Fibroblast of skin of back (primary cell): ENCODE measurements around the gene AQP5. TPM values are rescaled to one million over a fixed set of nuclear protein-coding genes. Genes with fewer than 3 reads are reported as not detected.

ENCODE experiments used
- DNase-seq: peaks from one replicate; pipeline ENCODE4 v3.0.0-alpha.2; 2013
- polyA plus RNA-seq, 2 experiments: library from polyadenylated mRNA; unstranded; fragments of 120-200 nt; gene quantifications; one replicate each; pipeline ENCODE4 v1.2.1, GENCODE V29; 2013; ENCODE audit not compliant: insufficient read length in 2 of 2

AQP5 gene
- polyA plus RNA-seq (2013, experiment 1 of 2; ENCODE audit: insufficient read length): not detected
- 0.12 TPM for polyA plus RNA-seq (2013, experiment 2 of 2; ENCODE audit: insufficient read length)

GRCh38 chr12:49961111-49961922, at the start of gene AQP5:
Gene AQP5 (plus strand): TSS chr12:49961872. CDS start chr12:49962018, 146 bp downstream.
- no peak for DNase-seq

DNA sequence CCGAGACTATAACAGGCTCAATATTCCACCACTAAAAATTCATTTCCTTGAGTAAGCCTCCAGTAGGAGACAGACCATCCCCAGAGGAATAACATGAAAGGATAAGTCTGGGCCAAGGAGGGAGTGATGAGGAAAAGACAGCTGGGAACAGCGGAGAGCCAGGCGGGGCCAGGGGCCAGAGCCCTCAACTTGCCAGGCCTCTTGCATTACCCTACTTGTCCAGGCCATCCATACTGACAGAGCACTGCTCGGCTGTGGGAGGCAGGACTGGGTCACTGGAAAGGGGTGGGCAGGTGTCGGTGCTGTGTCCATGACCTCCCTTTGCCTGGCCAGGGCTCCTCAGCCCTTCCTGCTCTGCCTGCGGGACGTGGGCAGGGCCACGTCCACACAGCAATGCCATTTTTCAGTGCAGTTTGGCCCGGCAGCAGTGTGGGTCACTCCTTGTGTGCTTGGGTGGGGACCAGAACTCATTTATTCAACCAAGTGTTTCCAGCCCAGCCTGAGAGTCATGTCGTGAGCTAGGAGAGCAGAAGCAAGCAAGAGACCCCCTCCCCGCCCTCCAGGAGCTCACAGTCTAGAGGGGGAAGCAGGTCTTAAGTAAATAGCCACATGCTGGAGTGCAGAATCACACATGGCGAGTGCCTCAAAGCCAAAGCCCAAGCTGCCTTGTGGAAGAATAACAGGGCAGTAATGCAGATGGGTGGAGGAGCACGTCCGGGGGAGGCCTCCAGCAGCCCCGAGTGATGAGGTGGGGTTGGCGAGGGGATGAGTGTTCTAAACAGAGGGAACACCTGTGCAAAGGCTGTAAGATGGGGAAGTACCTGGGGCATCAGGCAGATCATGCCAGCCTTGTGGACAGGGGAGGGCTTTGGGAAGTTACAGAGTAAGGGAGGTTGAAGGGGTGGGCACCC, 49.1 kb upstream of the AQP5 start:
- no peak for DNase-seq

- DNase-seq: no peak
Observed at GRCh38 chr12:49916129-49916919, 45.3 kb upstream of the AQP5 start.

DNA sequence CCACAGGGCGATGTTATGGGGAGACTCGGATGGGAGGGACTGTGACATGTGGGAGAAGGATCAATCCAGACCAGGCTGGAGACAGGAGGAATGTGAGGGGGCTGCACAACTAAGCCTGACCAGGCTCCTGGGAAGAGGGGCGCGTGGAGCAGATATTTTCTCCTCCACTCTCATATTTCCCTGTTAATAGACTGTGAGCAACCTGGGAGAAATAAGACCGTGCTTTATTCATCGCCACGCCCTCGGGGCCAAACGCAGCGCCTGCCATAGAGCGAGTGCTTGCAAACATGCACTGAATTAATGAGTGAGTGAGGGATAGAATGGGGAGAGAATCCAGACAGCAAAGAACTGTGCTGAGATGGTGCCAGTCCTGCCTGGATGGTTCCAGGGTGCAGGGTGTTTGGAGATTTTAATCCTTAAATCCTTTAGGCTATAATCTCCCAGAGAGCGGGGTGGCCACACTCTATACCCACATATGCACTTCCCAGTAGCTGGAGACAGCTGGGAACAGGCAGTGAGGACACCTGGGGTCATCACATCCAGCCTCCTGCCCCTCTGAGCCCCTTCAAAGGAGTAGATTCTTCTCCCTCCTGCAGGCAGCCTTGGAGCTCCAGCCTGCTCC, 44.4 kb upstream of the AQP5 start:
- DNase-seq: no peak

DNA sequence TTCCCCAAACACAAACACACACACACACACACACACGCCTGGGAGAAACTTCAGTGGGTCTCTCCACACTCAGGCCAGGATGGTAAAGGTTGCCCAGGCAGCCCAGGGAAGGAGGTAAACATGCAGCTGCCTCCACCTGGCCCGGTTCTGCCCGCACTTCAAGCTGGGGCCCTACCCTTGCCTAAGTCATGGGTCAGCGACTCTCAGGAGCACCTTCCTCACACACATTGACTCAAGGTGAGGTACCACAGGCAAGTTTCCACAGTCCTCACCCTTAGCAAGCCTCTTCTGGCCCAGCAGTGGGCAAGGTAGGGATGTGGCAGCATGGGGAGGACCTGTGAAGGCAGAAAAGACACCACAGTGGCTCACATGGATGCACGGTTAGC, 43.9 kb upstream of the AQP5 start:
- no peak for DNase-seq

DNA sequence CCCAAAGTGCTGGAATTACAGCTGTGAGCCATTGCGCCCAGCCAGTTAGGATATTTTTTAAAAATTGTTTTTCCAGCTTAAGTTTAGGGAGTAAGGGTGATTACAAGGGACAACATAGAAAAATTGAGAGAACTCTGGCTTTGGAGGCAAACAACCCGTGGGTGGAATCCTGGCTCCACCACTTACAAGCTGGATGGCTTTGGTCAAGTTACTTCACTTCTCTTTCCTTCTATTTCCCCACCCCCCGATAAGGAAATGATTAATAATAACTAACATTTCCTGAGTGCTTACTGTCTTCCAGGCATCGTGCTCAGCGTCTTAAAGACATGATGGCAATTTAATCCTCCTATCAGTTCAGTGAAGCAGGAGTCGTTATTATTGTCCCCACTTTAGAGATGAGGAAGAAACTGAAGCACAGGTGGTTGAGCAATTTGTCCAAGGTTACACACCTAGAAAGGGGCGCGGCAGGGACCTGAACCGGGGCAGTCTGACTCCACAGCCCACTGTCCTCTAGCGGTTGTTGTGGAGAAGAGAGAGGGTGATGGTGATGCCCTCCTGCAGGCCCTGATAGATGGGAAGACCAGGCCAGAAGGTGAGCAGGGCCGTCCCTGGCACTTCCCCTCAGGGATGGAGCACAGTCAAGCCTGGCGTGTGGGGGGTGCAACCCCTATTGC, 41.3 kb upstream of the AQP5 start:
- DNase-seq: no peak

- DNase-seq: no peak
Observed at GRCh38 chr12:49920915-49921286, 40.8 kb upstream of the AQP5 start.

GRCh38 chr12:49921299-49921698, 40.4 kb upstream of the AQP5 start:
- DNase-seq: no peak

GRCh38 chr12:49921936-49922335, 39.7 kb upstream of the AQP5 start:
- DNase-seq: no peak

GRCh38 chr12:49922349-49923034, 39.2 kb upstream of the AQP5 start:
- no peak for DNase-seq

- DNase-seq: no peak
Observed at GRCh38 chr12:49923035-49923644, 38.5 kb upstream of the AQP5 start.

GRCh38 chr12:49923880-49924556, 37.7 kb upstream of the AQP5 start:
- no peak for DNase-seq

DNA sequence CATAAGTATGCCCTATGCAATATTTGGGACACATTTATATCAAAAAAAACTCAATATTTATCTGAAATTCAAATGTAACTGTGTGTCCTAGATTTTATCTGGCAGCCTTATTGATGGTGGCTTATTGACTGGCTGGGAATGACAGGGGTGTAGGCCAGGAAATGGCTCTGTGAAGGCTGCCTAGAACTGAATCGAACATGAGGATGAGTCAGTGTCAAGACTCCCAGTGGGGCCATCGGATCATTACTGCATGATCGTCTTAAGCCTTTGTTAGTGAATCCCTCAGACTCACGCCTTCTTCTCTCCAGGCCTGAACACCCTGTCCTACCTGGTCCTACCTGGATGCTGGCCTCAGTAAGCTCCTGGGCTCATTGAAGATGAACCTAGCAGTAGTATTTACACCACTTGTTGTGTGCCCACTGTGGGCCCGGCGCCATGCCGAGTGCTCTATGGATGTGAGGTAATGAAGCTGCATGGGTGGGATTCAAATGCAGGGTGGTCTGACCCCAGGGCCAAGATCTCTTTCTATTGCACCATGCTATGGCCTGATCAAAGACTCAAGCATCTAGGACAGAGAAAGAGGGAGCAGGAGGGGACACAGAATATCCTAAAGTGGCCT, 36.9 kb upstream of the AQP5 start:
- no peak for DNase-seq

DNA sequence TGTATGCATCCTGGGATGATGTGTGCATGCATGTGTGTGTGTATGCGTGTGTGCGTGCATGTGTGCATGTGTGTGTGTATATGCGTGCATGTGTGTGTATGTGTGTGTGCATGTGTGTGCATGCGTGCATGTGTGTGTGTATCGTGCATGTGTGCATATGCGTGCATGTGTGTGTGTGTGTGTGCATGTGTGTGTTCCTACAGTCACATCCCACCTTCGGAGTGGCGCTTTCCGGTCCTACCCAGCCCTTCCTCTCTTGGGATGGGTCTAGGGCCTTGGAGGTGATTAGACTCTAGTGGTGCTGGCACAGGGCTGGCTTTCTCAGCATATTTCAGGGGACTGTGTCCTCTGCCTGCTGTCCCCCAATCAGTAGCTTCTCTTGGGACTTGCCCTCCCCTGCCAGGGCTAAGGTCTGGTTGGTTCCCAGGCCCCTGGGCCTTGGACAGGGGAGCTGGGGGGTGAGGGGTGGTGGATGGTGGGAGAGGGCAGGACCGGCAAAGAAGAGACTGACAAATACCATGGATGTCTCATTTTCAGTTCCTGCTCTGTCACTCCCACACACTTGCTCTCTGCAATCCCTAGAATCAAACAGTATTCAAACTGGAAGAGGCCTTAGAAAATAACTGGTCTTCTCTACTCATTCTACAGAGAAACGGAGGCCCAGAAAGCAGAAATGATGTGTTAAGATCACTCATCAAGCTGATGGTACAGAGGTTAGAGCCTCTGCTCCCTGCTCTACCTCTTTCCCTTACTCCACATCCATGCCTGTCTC, 36.1 kb upstream of the AQP5 start:
- no peak for DNase-seq

DNA sequence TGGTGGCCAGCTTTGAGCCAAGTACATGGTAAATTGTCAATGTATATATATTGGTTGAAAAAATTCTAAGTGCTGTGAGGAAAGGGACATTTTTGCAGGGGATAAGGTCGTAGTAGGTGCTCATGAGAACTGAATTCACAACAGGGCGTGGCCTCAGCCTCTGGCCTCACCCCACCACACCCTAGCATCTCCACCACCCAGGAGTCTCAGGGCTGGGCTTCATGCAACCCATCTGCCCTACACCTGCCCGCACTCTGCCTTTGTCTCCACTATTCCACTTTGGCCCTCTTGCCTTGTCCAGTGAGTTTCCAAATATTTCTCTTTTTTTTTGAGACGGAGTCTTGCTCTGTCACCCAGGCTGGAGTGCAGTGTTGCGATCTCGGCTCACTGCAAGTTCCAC, 33.2 kb upstream of the AQP5 start:
- no peak for DNase-seq

- DNase-seq: no peak
Observed at GRCh38 chr12:49929581-49929980, 32.1 kb upstream of the AQP5 start.

DNA sequence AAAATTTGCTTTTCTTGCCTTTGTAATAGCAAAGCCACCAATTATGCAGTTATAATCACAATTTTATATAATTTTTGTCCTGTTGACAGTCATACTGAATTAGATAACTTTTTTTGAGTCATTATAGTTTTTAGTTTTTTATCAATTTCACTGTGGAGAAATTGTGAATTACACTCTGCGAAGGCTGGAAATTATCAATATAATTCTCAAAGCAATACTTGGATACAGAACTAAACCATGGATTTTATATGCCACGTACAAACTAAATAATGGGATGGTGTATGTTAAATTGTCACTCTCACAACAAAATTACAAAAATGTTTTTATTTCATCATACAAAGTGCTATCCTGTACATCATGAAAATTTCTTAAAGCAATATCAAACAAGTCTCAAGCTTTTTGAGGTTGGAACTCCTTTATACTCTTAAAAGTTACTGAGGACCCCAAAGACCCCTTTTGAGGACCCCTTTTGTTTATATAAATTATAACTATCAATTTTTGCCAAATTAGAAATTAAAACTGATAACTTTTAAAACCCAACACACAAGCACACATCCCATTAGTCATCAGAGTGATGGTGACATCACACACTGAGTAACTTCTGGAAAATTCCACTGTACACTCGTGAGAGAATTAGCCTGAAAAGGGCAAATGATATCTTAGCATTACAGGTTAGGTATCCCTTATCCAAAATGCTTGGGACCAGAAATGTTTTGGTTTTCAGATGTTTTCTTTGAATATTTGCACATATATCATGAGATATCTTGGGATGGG, 31.0 kb upstream of the AQP5 start:
- peak; percentile 73 for DNase-seq

- no peak for DNase-seq
Observed at GRCh38 chr12:49932023-49932422, 29.6 kb upstream of the AQP5 start.
